Epithelial cell of proximal tubule (primary cell): ENCODE data around the gene STRN3. TPM values are rescaled to one million over a fixed set of nuclear protein-coding genes. Genes with fewer than 3 reads are reported as not detected.

Source experiments
- DNase-seq: peaks from one replicate; pipeline ENCODE4 v3.0.0-alpha.2; 2011; ENCODE audit warnings: low read depth
- H3K4me3 ChIP-seq: 2 replicates; pipeline ENCODE4 v1.5.1; 2011; ENCODE audit warnings: low read depth, mild to moderate bottlenecking, low read length
- total RNA-seq: library from RNA; depleted of rRNA; stranded (reverse); fragments of >200 nt; gene quantifications from 2 replicates; pipeline ENCODE4 v1.2.3, GENCODE V29; 2015
- TF ChIP-seq, protein P1 (sequence below): conservative IDR thresholded peaks from 2 replicates; pipeline ENCODE4 v1.5.1; 2012; ENCODE audit warnings: low read depth, mild to moderate bottlenecking, low read length

Gene STRN3
- total RNA-seq, 1 donor from 2014 or later: 26.0 TPM

DNA sequence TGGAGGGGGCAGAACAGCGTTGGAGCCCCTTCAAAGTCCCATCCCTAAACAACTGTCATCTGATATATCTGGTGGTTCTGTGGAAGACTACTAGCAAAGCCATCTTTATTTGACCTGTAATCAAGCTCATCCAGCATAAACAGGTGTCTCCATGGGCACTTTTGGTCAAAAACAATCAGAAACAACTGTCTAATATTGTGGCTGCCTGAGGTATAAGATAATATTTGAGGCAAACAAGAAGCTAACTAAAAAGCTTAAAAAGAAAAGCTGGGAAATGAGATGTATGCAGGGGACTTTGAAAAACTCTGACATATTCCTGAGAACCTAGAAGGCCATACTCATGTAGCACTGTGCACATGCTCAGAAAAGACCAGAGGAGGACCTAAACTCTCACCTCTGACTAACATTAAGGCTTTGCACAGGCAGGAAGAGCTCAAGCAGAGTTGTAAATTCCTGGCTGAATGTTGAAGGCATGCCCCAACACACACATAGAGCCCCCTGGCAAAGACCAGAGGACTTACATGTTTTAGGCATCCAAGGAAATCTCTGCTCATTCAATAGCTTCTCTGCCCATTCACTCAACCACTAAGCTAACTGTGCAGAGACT, 28.0 kb downstream of the STRN3 start:
- DNase-seq: no peak
- TF ChIP-seq, protein P1, sequence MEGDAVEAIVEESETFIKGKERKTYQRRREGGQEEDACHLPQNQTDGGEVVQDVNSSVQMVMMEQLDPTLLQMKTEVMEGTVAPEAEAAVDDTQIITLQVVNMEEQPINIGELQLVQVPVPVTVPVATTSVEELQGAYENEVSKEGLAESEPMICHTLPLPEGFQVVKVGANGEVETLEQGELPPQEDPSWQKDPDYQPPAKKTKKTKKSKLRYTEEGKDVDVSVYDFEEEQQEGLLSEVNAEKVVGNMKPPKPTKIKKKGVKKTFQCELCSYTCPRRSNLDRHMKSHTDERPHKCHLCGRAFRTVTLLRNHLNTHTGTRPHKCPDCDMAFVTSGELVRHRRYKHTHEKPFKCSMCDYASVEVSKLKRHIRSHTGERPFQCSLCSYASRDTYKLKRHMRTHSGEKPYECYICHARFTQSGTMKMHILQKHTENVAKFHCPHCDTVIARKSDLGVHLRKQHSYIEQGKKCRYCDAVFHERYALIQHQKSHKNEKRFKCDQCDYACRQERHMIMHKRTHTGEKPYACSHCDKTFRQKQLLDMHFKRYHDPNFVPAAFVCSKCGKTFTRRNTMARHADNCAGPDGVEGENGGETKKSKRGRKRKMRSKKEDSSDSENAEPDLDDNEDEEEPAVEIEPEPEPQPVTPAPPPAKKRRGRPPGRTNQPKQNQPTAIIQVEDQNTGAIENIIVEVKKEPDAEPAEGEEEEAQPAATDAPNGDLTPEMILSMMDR: no peak
- H3K4me3 ChIP-seq: no peak overlapping the region

DNA sequence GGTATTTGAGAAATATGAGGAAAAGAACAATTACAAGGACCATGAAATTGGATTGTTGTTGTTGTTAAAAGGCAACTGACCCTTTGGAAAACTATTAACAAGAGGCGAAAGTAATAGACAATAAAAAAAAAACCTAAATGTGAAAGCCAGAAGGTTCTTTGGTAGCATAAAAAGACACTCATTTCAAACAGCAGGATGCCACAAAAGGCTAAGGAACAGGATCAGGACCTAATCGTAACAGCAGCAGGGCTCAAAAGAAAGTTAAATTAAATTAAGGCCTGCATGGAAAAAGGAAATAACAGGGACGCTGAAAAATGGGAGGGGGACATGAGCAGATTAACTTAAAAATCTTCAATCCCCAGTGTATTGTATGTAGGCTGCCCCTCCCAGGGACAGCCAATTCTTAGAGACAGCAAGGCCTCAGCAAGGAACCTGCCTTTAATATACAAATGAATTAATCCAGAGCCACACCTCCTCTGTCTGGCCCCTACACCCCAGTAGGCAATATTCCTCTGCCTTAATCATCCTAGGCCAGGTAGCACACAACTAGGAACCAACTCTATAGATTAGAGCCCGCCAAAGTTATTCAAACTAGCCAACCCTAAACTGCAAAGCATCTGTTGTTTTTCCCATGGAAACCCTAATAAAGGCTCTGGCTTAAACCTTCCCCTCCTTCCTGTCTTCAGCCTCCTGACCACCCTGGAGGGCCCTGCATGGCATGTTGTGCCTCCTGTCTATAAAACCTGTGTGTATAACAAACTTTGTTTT, 29.1 kb downstream of the STRN3 start:
- H3K4me3 ChIP-seq: no peak overlapping the region
- no peak for DNase-seq
- TF ChIP-seq, protein P1: no peak

DNA sequence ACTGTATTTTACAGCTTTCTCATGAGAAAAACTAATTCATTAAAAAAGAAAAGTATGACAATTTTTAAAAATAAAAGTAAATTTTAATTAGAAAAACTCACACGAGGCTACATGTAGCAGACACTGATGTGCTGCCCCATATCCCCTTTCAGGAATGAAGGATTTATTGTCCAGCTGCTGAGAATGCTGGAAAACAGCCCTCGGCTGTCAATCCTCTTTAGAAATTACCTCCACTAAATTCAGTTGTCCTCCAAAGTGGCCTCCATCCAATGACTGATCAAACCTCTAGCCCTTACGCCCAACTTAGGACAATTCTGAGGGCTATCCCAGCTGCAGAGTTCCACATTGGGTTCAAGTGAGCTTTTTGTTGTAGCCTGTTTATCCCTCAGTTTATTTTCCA, 30.5 kb downstream of the STRN3 start:
- DNase-seq: no peak
- TF ChIP-seq, protein P1: no peak

DNA sequence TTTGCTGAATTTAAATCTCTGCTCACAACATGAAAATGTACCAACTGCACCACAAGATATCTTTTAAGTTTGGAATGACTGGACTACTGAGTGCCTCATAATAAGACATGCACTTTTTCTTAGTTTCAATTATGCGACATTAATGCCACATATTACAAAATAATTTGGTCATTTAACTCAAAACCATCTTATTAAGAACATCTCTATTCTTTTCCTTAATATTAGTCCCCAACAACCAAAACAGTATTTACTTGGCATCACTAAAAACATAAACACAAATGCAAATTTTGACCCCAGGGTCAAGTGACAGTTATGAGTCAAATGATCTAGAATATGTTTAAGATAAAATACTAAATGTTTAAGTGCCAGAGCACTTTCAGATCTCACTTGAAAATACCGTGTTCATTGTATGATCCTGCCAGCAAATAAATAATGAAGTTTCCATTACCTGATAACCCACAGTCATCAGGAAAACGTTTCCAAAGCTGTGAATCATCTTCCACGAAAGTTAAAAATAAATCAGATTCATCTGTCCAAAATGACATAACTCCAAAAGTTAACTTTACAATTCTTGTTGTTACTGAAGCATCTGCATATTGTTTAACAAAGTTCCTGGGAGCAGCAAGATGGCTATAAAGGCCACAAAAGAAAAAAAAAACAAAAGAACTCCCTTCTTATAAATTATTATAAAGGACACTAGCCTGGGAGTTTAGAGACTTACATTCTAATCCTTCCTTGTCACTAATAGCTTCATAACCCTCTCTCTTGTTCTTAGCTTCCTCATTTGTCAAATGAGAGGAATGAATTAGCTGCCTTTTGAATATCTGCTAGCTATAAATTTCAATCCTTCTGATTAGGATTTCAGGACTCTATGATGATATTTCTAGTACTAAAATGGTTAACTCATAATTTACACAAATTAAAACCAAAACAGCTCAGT, 31.2 kb downstream of the STRN3 start:
- TF ChIP-seq, protein P1: no peak
- no peak for DNase-seq
- no peak overlapping the region for H3K4me3 ChIP-seq

More for the DNA sequence above, 30.5 kb downstream of the STRN3 start:
- H3K4me3 ChIP-seq: no peak overlapping the region

DNA sequence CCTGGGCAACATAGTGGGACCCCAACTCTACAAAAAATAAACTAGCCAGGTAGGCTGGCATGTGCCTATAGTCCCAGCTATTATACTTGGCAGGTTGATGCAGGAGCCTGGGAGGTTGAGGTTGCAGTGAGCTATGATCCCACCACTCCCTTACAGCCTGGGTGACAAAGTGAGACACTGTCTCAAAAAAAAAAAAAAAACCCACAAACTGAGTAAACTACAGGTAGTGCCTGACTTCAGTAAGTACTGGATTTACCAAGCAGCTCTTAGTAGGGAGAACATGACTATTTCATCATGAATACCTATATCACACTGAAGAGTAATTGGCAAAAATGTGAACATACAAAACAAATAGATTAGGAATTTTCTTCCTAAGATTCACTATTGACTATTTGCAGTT, 33.1 kb downstream of the STRN3 start:
- TF ChIP-seq, protein P1: no peak
- H3K4me3 ChIP-seq: no peak overlapping the region
- no peak for DNase-seq

DNA sequence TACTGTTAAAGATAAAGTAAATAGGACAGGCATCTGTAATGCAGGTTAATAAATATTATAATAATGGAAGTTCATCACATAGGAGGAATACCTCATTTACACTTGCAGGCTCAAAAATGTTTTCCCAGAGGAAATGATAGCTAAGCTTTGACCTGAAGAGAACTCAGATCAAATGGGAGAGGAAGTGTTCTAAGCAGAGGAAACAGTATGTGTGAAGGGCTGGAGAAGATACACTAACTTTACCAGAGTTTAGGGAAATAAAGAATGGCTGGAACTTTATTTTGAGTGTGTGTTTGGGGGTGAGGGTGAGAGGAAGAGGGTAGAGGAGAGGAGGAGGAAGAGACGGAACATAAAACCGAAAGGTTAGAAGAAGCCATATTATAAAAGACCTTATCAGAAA, 34.8 kb downstream of the STRN3 start:
- TF ChIP-seq, protein P1: no peak
- H3K4me3 ChIP-seq: no peak overlapping the region
- no peak for DNase-seq
